Fibroblast of lung (primary cell): Measurements from ENCODE around the gene CARD19.

ENCODE experiments used
- CTCF ChIP-seq, 2 donors: IDR thresholded peaks in 1 of 2; conservative IDR thresholded peaks in 1 of 2; 1 replicate in 1 of 2; 2 replicates in 1 of 2; pipeline ENCODE4 v1.5.1; 2011 to 2012; ENCODE audit warnings: low read length in 2 of 2, control low read depth in 1 of 2, inconsistent platforms in 1 of 2, low read depth in 1 of 2, mild to moderate bottlenecking in 1 of 2
- EZH2 ChIP-seq: IDR thresholded peaks from 2 replicates; pipeline ENCODE4 v1.5.1; 2012; ENCODE audit warnings: low read length, control low read depth, mild to moderate bottlenecking; ENCODE audit errors: missing control alignments

GRCh38 chr9:93093877-93094657 is 1.9 kb upstream of the CARD19 start:
- TF ChIP-seq CTCF (conservative IDR thresholded peaks at IDR 0.05 in 1 of 2, IDR thresholded peaks at IDR 0.05 in 1 of 2; ENCODE audit: low read depth in 1 of 2, low read length in 2 of 2) (no peak), EZH2 (no peak)
